ENCODE results near the gene SNRNP40. TPM values are rescaled to one million over a fixed set of nuclear protein-coding genes. Genes with fewer than 3 reads are reported as not detected.

Gene SNRNP40
- total and polyA plus RNA-seq, 2 experiments from 2014 or later: 90.0 to 135 TPM

DNA sequence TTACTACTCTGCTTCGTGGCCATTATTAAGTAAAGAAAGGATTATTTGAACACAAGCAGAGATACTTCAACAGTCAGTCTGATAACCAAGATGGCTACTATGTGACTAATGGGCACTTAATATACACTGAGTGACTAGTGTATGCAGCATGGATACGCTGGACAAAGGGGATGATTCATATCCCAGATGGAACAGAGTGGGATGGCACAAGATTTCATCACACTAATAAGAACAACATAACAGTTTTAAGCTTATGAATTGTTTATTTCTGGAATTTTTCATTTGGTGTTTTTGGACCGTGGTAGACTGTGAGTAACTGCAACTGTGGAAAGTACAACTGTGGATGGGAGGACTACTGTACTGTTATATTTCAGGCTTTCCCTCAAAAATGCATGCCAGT is 9.7 kb upstream of the SNRNP40 start:
- no peaks in the 10 kb centered on the region for H3K9me3 Mint-ChIP-seq
- peaks cover 13% of the 10 kb centered on the region; the same call in 1 of the 2 replicates for H3K36me3 ChIP-seq (ENCODE audit: insufficient read depth)
- no peak for ATAC-seq
- no peaks in the 10 kb centered on the region for H3K4me1 ChIP-seq (ENCODE audit: insufficient read depth)
- TF ChIP-seq STAT1 (IDR thresholded peaks at IDR 0.05; ENCODE audit: unreplicated experiment) (no peak), ZNF114 (CRISPR knock-in tag; IDR thresholded peaks at IDR 0.05) (no peak), EZH2phosphoT487 (IDR thresholded peaks at IDR 0.05; ENCODE audit: unreplicated experiment) (no peak)
- TF ChIP-seq, protein P1, sequence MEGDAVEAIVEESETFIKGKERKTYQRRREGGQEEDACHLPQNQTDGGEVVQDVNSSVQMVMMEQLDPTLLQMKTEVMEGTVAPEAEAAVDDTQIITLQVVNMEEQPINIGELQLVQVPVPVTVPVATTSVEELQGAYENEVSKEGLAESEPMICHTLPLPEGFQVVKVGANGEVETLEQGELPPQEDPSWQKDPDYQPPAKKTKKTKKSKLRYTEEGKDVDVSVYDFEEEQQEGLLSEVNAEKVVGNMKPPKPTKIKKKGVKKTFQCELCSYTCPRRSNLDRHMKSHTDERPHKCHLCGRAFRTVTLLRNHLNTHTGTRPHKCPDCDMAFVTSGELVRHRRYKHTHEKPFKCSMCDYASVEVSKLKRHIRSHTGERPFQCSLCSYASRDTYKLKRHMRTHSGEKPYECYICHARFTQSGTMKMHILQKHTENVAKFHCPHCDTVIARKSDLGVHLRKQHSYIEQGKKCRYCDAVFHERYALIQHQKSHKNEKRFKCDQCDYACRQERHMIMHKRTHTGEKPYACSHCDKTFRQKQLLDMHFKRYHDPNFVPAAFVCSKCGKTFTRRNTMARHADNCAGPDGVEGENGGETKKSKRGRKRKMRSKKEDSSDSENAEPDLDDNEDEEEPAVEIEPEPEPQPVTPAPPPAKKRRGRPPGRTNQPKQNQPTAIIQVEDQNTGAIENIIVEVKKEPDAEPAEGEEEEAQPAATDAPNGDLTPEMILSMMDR (conservative IDR thresholded peaks at IDR 0.05; ENCODE audit: low read depth in 2 of 2): no peak
- no peaks in the 10 kb centered on the region for H3K27me3 Mint-ChIP-seq (ENCODE audit: insufficient read depth, low read depth, poor library complexity)
- no peak overlapping the region for H3K4me3 ChIP-seq
- H3K79me2 ChIP-seq (replicated peaks; ENCODE audit: insufficient read depth): peaks cover 73% of the 10 kb centered on the region
- H3K27ac Mint-ChIP-seq: no peak overlapping the region
- no peak for DNase-seq (ENCODE audit: low spot score)
- H3K4me3 Mint-ChIP-seq: no peak overlapping the region
- H3K36me3 Mint-ChIP-seq (ENCODE audit: low read depth): peaks cover 20% of the 10 kb centered on the region
- no peak overlapping the region for H2AFZ ChIP-seq
- H3K9me2 ChIP-seq (ENCODE audit: insufficient read depth): no peaks in the 10 kb centered on the region
- no peak overlapping the region for H3K4me2 ChIP-seq
- H3K27ac ChIP-seq (ENCODE audit: low read depth): no peak overlapping the region
- no peaks in the 10 kb centered on the region for H3F3A ChIP-seq (replicated peaks; ENCODE audit: low read depth)
- H3K27me3 ChIP-seq (ENCODE audit: insufficient read depth): no peaks in the 10 kb centered on the region
- peaks cover 10% of the 10 kb centered on the region; the same call in 1 of the 2 replicates for H4K20me1 ChIP-seq (replicated peaks; ENCODE audit: insufficient read depth)
- H3K4me1 Mint-ChIP-seq: no peaks in the 10 kb centered on the region

DNA sequence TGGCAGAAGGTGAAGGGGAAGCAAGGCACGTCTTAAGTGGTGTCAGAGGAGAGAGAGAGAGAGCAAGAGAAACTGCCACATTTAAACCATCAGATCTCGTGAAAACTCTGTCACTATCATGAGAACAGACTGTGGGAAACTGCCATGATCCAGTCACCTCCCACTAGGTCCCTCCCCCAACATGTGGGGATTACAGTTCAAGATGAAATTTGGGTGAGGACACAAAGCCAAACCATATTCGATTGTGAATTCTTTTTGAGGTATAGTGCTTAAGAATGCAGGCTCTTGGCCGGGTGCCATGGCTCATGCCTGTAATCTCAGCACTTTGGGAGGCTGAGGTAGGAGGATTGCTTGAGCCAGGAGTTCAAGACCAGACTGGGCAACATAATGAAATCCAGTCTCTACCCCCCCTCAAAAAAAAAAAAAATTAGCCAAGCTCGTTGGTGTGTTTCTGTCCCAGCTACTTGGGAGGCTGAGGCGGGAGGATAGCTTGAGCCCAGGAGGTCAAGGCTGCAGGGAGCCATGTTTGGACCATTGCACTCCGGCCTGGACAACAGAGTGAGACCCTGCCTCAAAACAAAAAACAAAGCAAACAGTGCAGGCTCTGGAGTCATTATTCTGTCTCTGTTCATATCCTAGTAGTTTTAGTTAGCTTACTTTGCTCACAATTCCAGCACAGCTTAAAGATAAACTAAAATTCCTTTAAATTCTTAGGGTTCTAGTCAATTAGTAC is 6.3 kb upstream of the SNRNP40 start:
- no peaks in the 10 kb centered on the region for H3K9me2 ChIP-seq (ENCODE audit: insufficient read depth)
- no peaks in the 10 kb centered on the region; the same call in 1 of the 2 replicates for H3F3A ChIP-seq (replicated peaks; ENCODE audit: low read depth)
- H2AFZ ChIP-seq: no peak overlapping the region
- no peak overlapping the region for H3K4me3 Mint-ChIP-seq
- no peaks in the 10 kb centered on the region for H3K27me3 Mint-ChIP-seq (ENCODE audit: insufficient read depth, low read depth, poor library complexity)
- no peaks in the 10 kb centered on the region for H3K36me3 ChIP-seq (ENCODE audit: insufficient read depth)
- peaks cover 2% of the 10 kb centered on the region for H3K4me1 ChIP-seq (ENCODE audit: insufficient read depth)
- peaks cover 3% of the 10 kb centered on the region; the same call in 1 of the 3 replicates for H3K4me1 Mint-ChIP-seq
- no peak overlapping the region for H3K4me2 ChIP-seq
- peaks cover 20% of the 10 kb centered on the region for H4K20me1 ChIP-seq (replicated peaks; ENCODE audit: insufficient read depth)
- no peak overlapping the region for H3K4me3 ChIP-seq
- ATAC-seq (no peak), DNase-seq (ENCODE audit: low spot score) (no peak)
- peaks cover 5% of the 10 kb centered on the region; the same call in 1 of the 3 replicates for H3K36me3 Mint-ChIP-seq (ENCODE audit: low read depth)
- no peak overlapping the region for H3K27ac Mint-ChIP-seq
- no peaks in the 10 kb centered on the region for H3K9me3 Mint-ChIP-seq
- peaks cover 95% of the 10 kb centered on the region for H3K79me2 ChIP-seq (replicated peaks; ENCODE audit: insufficient read depth)
- H3K27ac ChIP-seq (ENCODE audit: low read depth): no peak overlapping the region
- H3K27me3 ChIP-seq (ENCODE audit: insufficient read depth): no peaks in the 10 kb centered on the region
- TF ChIP-seq ZNF114 (CRISPR knock-in tag; IDR thresholded peaks at IDR 0.05) (no peak), POLR2AphosphoS5 (IDR thresholded peaks at IDR 0.05; ENCODE audit: low read depth) (no peak), ZNF331 (CRISPR knock-in tag; IDR thresholded peaks at IDR 0.05; ENCODE audit: low read depth) (no peak), NANOG (IDR thresholded peaks at IDR 0.05; ENCODE audit: borderline replicate concordance) (no peak)
- TF ChIP-seq, protein P1 (conservative IDR thresholded peaks at IDR 0.05; ENCODE audit: low read depth in 2 of 2): no peak
- TF ChIP-seq, protein P2, sequence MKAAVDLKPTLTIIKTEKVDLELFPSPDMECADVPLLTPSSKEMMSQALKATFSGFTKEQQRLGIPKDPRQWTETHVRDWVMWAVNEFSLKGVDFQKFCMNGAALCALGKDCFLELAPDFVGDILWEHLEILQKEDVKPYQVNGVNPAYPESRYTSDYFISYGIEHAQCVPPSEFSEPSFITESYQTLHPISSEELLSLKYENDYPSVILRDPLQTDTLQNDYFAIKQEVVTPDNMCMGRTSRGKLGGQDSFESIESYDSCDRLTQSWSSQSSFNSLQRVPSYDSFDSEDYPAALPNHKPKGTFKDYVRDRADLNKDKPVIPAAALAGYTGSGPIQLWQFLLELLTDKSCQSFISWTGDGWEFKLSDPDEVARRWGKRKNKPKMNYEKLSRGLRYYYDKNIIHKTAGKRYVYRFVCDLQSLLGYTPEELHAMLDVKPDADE (IDR thresholded peaks at IDR 0.05): no peak
- TF ChIP-seq, protein P3, sequence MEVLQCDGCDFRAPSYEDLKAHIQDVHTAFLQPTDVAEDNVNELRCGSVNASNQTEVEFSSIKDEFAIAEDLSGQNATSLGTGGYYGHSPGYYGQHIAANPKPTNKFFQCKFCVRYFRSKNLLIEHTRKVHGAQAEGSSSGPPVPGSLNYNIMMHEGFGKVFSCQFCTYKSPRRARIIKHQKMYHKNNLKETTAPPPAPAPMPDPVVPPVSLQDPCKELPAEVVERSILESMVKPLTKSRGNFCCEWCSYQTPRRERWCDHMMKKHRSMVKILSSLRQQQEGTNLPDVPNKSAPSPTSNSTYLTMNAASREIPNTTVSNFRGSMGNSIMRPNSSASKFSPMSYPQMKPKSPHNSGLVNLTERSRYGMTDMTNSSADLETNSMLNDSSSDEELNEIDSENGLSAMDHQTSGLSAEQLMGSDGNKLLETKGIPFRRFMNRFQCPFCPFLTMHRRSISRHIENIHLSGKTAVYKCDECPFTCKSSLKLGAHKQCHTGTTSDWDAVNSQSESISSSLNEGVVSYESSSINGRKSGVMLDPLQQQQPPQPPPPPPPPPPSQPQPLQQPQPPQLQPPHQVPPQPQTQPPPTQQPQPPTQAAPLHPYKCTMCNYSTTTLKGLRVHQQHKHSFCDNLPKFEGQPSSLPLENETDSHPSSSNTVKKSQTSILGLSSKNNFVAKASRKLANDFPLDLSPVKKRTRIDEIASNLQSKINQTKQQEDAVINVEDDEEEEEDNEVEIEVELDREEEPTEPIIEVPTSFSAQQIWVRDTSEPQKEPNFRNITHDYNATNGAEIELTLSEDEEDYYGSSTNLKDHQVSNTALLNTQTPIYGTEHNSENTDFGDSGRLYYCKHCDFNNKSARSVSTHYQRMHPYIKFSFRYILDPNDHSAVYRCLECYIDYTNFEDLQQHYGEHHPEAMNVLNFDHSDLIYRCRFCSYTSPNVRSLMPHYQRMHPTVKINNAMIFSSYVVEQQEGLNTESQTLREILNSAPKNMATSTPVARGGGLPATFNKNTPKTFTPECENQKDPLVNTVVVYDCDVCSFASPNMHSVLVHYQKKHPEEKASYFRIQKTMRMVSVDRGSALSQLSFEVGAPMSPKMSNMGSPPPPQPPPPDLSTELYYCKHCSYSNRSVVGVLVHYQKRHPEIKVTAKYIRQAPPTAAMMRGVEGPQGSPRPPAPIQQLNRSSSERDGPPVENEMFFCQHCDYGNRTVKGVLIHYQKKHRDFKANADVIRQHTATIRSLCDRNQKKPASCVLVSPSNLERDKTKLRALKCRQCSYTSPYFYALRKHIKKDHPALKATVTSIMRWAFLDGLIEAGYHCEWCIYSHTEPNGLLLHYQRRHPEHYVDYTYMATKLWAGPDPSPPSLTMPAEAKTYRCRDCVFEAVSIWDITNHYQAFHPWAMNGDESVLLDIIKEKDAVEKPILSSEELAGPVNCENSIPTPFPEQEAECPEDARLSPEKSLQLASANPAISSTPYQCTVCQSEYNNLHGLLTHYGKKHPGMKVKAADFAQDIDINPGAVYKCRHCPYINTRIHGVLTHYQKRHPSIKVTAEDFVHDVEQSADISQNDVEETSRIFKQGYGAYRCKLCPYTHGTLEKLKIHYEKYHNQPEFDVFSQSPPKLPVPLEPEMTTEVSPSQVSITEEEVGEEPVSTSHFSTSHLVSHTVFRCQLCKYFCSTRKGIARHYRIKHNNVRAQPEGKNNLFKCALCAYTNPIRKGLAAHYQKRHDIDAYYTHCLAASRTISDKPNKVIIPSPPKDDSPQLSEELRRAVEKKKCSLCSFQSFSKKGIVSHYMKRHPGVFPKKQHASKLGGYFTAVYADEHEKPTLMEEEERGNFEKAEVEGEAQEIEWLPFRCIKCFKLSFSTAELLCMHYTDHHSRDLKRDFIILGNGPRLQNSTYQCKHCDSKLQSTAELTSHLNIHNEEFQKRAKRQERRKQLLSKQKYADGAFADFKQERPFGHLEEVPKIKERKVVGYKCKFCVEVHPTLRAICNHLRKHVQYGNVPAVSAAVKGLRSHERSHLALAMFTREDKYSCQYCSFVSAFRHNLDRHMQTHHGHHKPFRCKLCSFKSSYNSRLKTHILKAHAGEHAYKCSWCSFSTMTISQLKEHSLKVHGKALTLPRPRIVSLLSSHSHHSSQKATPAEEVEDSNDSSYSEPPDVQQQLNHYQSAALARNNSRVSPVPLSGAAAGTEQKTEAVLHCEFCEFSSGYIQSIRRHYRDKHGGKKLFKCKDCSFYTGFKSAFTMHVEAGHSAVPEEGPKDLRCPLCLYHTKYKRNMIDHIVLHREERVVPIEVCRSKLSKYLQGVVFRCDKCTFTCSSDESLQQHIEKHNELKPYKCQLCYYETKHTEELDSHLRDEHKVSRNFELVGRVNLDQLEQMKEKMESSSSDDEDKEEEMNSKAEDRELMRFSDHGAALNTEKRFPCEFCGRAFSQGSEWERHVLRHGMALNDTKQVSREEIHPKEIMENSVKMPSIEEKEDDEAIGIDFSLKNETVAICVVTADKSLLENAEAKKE (CRISPR knock-in tag; IDR thresholded peaks at IDR 0.05): no peak
